Neural crest cell (in vitro differentiated cells): Measurements from ENCODE around the gene TTC27. TPM values are rescaled to one million over a fixed set of nuclear protein-coding genes. Genes with fewer than 3 reads are reported as not detected.

Experiments
- DNase-seq: peaks from one replicate; pipeline ENCODE4 v3.0.0; 2021; ENCODE audit warnings: low read depth, mixed read lengths, low spot score
- H3K27ac Mint-ChIP-seq: one replicate; pipeline ENCODE4 v1.8.0; 2021; ENCODE audit warnings: mild to moderate bottlenecking, mixed read lengths; ENCODE audit not compliant: unreplicated experiment
- H3K27me3 Mint-ChIP-seq: 2 replicates; pipeline ENCODE4 v1.8.0; 2021; ENCODE audit warnings: low read depth, mild to moderate bottlenecking, mixed read lengths
- H3K36me3 Mint-ChIP-seq: 2 replicates; pipeline ENCODE4 v1.8.0; 2021; ENCODE audit warnings: low read depth, mild to moderate bottlenecking, mixed read lengths
- H3K4me1 Mint-ChIP-seq: 2 replicates; pipeline ENCODE4 v1.8.0; 2021; ENCODE audit warnings: mixed read lengths
- H3K4me3 Mint-ChIP-seq: one replicate; pipeline ENCODE4 v1.8.0; 2021; ENCODE audit warnings: mild to moderate bottlenecking, mixed read lengths
- H3K9me3 Mint-ChIP-seq: 2 replicates; pipeline ENCODE4 v1.8.0; 2021; ENCODE audit warnings: mixed read lengths
- total RNA-seq: library from RNA; stranded (reverse); gene quantifications from 2 replicates; pipeline ENCODE4 v1.2.1, GENCODE V29; 2021
- TF ChIP-seq, protein P1 (sequence below): fragments of 200-600 bp; sonication (generic); conservative IDR thresholded peaks from 2 replicates; pipeline ENCODE4 v1.5.0; 2021; ENCODE audit warnings: antibody characterized with exemption, mild to moderate bottlenecking

Gene TTC27
- total RNA-seq, 1 donor from 2014 or later: 16.5 TPM

DNA sequence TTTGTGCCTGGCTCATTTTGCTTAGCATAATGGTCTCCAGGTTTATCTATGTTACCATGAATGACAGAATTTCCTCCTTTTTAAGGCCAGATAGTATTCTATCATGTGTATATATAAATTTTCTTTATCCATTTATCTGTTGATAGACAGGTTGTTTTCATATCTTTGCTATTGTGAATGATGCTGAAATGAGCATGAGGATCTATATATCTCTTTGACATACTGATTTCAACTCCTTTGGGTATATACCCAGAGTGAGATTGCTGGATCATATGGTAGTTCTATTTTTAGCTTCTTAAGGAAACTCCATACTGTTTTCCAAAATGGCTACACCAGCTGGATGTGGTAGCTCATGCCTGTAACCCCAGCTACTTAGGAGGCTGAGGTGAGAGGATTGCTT lies 232.5 kb downstream of the TTC27 start:
- Mint-ChIP-seq H3K36me3 (no peaks in the 10 kb centered on the region), H3K4me1 (peaks cover 16% of the 10 kb centered on the region), H3K27ac (no peak overlapping the region), H3K4me3 (no peak overlapping the region), H3K27me3 (no peaks in the 10 kb centered on the region), H3K9me3 (no peaks in the 10 kb centered on the region)
- TF ChIP-seq, protein P1, sequence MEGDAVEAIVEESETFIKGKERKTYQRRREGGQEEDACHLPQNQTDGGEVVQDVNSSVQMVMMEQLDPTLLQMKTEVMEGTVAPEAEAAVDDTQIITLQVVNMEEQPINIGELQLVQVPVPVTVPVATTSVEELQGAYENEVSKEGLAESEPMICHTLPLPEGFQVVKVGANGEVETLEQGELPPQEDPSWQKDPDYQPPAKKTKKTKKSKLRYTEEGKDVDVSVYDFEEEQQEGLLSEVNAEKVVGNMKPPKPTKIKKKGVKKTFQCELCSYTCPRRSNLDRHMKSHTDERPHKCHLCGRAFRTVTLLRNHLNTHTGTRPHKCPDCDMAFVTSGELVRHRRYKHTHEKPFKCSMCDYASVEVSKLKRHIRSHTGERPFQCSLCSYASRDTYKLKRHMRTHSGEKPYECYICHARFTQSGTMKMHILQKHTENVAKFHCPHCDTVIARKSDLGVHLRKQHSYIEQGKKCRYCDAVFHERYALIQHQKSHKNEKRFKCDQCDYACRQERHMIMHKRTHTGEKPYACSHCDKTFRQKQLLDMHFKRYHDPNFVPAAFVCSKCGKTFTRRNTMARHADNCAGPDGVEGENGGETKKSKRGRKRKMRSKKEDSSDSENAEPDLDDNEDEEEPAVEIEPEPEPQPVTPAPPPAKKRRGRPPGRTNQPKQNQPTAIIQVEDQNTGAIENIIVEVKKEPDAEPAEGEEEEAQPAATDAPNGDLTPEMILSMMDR: no peak
- DNase-seq: no peak

- no peaks in the 10 kb centered on the region for H3K9me3 Mint-ChIP-seq
- no peaks in the 10 kb centered on the region for H3K27me3 Mint-ChIP-seq
- H3K4me1 Mint-ChIP-seq: peaks cover 16% of the 10 kb centered on the region
- no peaks in the 10 kb centered on the region for H3K36me3 Mint-ChIP-seq
- TF ChIP-seq, protein P1: no peak
- H3K4me3 Mint-ChIP-seq: no peak overlapping the region
- no peak for DNase-seq
- H3K27ac Mint-ChIP-seq: peak overlapping the region; percentile 30
Measured at GRCh38 chr2:32862269-32863055, 234.6 kb downstream of the TTC27 start.

- H3K36me3 Mint-ChIP-seq: no peaks in the 10 kb centered on the region
- H3K4me1 Mint-ChIP-seq: peaks cover 16% of the 10 kb centered on the region
- H3K4me3 Mint-ChIP-seq: no peak overlapping the region
- no peaks in the 10 kb centered on the region for H3K27me3 Mint-ChIP-seq
- DNase-seq: no peak
- TF ChIP-seq, protein P1: no peak
- no peak overlapping the region for H3K27ac Mint-ChIP-seq
- H3K9me3 Mint-ChIP-seq: no peaks in the 10 kb centered on the region
Measured at GRCh38 chr2:32863326-32863725, 235.5 kb downstream of the TTC27 start.

DNA sequence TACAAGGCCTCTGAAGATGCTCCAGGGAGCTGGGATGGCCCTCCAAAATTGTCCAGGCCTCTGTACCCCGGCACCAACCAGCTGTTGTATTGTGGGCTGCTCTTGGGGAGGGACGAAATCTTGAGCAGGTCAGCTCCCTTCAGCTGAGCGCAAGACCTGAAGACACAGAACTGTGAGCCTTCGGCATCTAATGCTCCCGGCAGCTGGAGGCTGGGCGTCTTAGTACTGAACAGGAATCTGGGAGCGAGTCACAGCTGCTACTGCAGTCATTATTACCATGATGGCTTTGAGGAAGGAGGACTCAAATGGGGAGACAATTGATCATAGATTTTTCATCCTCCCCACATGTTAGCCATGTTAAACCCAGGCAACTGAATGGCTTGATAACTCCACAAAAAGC lies 236.0 kb downstream of the TTC27 start:
- Mint-ChIP-seq H3K36me3 (no peaks in the 10 kb centered on the region), H3K27me3 (no peaks in the 10 kb centered on the region), H3K4me3 (no peak overlapping the region), H3K9me3 (no peaks in the 10 kb centered on the region), H3K4me1 (peaks cover 16% of the 10 kb centered on the region), H3K27ac (peak overlapping the region; percentile 35)
- DNase-seq: no peak
- TF ChIP-seq, protein P1: no peak

DNA sequence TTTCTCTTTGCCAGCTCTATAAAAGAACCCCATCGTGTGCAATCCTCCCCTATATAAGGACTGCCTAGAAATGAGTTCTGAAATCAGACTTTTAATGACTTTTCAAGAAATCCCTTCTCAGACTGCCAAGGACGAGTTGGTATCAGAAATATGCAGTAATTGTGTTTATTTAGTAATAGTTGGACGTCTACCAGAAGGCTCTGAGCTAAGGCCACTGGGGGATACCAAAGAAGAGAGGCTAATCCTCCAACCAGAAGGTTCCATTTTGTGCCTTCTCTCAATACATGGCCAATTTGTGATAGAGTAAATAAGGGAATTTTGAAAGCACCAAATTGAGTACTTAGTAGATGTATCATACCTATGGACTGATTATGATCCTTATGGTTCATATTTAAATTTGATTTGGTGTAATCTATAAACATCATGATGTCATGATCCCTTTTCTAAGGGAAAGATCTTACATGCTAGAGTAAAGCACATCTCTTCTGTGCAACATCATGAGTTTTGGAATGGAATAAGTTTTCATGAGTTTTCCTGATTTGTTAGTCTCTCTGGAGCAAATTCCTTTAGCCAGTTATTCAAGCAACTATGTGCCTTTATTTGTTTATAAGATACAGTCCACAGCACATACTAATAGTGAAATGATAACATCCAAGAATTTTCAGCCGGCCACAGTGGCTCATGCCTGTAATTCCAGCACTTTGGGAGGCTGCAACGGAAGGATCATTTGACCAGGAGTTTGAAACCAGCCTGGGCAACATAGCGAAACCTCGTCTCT lies 236.7 kb downstream of the TTC27 start:
- no peaks in the 10 kb centered on the region for H3K9me3 Mint-ChIP-seq
- H3K4me3 Mint-ChIP-seq: no peak overlapping the region
- TF ChIP-seq, protein P1: no peak
- H3K27me3 Mint-ChIP-seq: no peaks in the 10 kb centered on the region
- DNase-seq: no peak
- no peak overlapping the region for H3K27ac Mint-ChIP-seq
- peaks cover 16% of the 10 kb centered on the region for H3K4me1 Mint-ChIP-seq
- H3K36me3 Mint-ChIP-seq: no peaks in the 10 kb centered on the region
